NCI-H2029 treated with DMSO at 0.1 percent for 48 hours (cell line): ENCODE results near the gene MDFI.

Experiments used
- DNase-seq: peaks from one replicate; lab custom pipeline; 2025; lab: John Stamatoyannopoulos, UW

MDFI gene

DNA sequence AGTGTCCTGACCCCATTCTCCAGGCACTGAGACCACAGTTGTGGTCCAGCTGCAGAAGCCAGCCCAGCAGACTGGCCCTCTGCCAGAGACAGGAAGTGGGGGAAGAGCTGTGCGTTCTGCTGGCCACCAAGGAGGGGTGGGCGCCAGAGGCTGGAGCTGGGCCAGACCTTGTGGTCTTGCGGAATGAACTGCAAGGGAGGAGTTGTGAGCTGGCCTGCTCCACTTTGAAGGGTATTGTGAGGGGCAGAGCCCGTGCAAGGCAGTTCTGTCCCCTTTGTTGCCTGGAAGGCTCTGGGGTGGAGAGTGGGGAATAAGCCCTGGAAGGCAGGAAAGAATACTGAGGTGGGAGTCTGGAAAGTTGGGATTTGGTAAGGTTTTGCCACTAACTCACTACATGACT lies 3.6 kb upstream of the MDFI start:
- no peak for DNase-seq

DNA sequence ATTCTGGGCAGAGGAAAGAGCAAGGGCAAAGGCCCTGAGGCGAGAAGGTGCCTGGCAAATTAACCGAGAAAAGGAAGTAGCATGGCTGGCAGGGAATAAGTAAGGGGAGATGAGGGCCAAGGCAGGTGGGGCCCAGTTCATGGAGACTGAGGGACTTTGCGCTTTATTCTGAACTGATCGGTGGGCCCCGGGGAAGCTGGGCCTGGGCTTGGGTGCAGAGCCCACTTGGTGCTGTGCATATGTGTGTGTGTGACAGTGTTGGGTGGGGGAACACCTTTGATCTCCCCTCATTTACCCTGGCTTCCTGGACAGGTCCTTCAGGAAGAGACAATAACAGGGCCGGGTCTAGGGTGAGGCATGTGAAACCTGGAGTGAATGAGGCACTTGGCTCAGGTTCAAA lies 2.9 kb upstream of the MDFI start:
- no peak for DNase-seq

DNA sequence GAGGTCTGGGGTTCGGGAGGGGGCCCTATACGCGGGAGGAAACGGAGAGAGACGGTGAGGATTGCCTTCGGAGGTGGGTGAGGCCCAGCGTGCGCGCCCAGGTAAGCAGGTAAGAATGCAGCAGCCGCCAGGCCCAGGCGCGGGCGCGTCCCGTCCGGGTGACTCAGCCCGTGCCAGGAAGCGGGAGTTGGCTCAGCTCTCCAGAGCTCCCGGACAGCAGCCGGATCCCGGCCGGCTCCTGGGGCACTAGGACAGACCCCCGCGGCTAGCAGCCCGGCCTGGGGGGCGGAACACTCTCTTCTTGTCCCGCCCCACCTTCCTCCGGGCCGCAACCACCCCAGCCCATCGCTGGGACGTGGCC lies 1.5 kb upstream of the MDFI start:
- no peak for DNase-seq

DNA sequence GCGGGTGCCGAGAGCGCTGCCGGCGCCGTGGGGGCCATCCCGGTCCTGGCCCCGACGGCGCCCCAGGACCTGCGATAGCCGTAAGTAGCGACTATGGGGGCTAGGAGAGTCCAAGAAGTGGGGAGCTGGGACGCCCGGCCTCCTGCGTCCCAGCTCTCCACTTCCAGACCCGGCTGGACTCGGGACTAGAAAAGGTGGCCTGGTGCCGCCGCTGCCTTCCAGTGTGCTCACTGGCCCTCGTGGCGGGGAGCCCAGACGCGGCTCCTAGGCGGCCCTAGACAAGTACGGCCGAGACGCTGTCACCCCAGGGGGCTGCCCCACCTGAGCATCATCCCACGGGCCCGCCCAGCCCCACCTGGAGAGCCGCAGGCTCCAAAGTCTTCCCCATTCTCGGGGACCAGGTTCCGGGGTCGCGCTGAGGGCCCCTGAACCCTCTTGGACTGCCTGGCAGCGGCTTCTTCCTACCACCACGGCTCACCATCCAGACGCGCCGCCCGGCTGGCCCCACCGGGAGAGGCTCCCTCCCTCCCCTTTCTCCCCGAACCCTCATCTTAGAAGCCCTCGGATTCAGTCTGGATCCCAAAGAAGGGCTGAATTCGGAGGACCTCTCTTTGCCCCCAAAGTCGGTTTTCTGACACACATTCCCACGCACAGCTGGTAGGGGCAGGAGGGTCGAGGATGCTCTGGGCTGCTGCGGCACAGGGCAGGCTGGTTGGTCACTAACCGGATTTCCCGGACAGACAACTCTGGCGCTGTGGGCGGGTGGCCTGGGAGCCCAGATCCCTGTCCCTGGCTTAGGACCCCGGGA lies 870 bp upstream of the MDFI start:
- DNase-seq, result no peak

DNA sequence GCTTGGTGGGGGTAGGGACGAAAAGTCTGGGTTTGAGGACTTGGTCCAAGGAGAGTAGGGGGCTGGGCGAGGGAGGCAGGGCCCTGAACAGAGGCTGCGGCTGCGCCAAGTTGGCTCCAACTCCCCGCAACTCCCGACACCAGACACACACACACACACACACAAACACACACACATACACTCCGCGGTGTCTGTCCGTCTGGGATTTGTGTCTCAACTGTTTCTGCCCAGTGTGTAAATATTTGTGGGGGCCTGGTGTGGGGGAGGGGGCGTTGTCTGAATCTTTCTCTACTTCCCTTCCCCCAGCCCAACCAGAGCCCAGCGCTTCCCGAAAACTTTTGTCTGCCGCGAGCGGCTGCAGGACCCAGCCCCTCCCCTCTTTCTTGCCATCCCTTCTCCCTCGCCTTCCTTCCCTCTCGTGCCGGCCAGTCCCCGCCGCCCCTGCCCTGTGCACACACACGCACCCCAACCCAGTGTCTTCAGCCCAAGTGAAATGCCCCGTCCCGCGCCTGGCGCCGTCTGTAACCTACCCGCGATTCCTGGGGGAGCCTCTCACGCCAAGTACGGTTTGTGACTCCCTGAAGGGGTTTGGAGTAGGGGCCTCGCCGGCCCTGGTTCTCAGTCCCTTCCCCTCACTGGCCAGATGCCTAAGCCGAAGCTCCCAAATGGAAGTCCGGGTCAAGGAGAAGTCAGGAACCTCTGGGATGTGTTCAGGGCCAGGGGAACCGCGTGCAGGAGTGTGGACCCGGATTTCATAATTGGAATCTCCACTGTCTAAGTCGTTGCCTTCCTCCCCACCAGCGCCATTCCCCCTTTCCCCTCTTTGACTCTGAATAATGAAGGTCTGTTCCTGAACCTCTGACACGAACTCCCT lies 904 bp downstream of the MDFI start:
- no peak for DNase-seq

DNA sequence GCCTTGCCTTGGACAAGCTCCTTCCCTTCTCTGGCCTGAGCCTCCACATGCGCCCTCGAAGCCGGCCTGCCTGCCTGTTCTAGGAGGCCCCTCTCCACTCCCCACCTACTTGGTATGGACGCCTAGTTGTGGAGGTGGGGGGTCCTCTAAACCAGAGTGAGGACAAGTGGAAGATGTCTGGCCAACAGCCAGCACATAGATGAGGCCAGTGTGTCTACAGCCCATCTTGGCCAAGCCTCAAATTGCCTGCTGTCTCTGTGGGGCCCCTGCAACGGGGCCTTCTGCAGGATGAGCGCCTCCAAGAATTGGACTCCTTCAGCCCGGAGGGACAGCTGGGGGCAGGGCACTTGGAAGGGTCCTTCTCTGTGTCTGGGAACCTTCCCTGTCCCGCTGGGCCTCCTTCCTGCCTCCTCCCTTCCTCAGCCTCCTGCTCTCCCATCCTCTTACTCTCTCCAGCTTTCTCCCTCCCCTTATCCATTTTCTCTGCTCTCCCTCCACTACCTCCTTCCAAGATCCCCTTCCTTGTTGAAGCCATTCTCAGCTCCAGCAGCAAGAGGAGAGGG lies 1.6 kb downstream of the MDFI start:
- no peak for DNase-seq

DNA sequence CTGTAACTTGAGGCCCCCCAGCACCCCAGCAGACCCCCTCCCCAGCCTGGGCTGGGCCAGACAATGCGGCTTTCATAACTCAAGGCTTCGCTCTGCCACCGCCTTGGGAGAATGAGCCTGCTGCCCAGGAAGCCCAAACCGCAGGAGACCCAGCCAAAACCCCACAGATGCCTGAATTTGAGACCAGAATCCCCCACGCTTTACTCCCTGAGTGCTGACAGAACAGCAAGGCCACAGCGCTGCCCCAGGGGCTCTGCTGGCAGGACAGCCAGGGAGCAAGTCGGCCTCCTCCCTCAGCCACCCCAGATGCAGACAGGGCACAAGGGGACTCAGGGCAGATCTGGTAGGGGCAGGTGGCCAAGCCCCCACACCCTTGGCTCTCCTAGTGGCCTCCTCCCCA lies 2.2 kb downstream of the MDFI start:
- no peak for DNase-seq

DNA sequence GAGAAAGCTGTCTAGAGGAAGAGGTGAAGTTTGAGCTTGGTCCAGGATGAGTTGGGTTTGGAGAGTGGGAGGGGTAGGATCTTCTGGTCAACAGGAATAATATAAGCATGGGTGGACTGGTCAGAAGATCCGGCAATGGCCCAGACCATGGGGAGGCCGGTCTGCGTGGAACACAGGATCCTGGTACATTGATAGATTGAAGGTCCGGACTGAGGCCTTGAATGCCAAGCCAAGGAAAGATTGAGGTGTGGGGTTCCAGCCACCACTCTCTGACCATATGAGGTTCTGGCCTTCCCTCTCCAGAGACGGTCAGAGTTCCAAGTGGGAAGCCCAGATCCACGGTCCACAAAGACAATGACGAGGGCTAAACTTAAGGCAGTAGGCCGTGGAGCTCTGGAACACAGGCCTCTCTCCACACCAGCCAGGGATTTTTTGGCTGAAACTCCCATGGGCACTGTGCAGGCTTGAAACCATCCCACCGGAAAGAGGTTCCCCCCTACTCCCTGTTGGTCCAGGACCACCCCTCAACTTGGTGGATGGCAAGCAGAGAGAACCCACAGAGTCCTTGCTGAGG lies 3.2 kb downstream of the MDFI start:
- DNase-seq, result no peak

DNA sequence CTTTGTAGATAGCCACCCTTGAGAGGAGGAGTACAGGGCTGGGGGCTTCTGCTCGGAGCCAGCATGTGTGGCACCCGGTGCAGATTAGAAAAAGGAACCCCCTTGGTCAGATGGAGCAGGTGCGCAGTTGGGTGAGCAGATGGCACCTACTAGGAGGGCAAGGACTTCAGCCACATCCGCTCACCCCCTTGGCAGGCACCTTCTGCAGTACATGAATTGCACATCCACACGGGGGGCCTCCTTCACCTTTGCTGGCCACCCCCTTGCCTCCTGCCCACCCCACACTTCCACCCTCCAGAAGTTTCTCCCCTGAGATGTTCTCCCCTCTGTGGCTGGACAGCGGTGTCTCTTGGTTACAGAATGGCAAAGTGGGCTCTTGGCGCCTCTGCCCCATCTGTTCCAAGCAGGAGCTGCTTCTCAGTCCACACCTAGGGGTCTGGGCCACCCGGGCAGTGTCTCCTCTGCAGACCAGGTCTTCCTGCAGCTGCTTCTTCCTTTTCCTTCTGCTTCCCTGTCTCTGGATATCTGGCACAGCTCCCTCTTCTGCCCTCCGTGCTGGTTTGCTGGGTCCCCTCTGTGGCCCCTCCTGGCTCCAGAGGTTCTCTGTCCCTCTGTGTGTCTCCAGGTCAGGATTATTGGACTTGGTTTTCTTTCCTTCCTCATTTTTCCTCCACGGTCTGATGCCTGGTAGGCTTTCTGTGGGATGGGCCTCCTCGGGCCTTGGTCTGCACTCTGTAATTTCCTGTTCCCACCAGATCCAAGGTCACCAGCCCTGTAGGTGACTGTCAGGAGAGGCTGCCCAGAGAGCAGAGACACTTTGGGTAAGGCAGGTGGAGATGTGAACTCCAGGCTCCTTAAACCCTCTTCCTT lies 4.1 kb downstream of the MDFI start:
- DNase-seq, result no peak

DNA sequence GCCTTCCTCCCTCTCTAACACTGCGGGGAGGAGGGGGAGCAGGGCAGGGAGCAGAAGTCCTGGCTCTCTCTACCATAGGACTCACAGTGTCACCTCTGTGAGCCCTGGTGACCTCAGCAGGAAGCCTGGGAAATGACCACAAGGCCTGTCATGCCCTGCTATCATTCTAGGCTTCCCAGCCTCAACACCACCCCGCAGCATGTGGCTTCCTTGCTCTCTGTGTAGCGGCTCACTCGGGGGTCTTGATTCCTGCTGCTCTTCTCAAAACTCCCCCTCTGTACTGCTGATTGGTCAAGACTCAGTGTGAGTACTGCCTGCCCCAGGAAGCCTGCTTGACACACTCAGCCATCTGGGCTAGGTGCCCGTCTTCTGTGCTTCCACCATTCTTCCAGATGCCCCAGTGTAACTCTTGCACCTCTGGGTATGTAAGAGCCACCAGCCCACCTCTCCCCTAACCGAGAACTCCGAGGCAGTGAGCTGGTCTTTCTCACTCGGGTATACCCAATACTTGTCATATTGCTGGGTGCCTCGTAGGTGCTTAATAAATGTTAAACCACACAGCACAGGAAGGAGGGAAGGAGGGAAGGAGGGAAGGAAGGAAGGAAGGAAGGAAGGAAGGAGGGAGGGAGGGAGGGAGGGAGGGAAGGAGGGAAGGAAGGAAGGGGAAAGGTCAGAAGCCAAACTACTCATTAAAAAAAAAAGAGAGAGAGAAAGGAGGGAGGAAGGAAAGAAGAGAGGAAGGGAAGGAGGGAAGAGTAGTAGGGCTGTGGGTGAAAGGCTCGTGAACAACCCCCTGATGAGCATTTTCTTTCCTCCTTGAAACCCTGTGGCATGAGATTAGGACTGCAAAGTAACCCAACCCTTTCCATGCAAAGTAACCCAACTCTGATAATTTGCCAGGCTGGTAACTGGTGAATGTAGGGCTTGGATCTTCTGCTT lies 5.0 kb downstream of the MDFI start:
- DNase-seq, result no peak

DNA sequence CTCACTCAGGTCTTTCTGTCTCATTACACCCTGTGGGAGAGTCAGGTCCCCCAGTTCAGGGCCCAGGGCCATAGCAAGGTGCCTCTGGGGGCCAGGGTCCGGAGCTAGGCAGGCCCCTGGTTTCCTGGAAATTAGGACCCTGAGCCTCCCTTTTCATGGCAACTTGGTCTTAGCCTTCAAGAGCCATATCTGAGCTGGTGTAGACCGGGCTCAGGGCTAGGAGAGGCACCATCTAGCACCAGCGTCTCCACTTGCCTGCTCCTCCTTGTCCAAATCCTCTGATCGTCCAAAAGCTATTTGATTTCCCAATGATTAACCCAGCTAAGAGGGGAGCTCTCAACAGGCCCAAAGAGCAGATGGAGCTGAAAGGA lies 5.6 kb downstream of the MDFI start:
- DNase-seq, result no peak

DNA sequence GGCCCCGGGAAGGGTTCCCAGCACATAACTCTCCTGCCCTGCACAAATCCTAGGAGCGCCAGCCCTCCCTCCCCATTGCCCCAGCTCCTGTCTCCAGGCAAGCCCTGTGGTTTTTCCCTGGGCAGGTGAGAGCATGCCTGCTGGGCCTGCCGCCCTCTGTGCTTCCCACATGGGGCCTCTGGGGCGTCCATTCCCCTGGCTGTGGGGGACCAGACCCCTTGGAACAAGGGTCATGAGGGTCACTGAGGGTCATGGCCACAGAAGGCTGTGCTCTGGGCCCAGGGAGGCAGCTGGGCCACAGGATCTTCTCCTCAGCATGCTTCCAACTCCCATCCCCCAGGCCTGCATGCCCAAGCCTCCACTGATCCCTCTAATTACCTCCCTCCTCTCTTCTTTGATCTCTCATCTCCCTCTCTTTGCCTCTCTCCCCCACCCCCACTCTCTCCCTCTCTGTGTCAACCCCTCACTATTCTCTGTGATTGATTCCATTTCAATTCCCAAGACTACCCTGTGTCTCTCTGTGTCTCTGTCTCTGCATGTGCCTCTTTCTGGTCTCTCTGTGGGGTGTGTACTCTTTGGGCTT lies 6.1 kb downstream of the MDFI start:
- no peak for DNase-seq

DNA sequence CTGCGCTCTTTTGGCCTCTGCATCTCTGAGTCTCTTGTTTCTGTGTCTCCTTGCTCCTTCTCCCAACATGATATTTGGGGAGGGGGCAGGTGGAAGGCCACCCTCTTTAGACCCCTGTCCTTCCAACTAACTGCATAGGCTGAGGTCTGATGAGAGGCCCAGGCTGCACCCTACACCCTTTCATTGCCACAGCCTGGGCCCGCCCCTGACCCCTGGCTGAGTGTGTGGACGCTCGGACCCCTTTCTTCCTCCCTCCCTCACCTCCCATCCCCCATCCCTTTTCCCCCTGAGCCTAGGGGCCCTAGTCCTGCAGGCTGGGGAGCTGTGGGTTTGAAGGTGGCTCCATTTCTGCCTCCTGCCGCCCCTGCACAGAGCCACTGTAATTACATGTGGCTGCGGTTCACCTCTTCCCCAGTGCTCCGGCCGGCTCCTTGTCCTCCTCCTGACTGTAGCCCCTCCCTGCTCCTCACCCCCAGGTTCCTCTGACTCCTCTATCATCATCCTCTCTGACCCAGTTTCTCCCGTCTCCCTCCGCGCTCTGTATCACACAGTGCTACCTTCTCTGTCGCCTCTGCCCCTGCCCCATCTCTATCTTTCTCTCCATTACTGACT lies 6.8 kb downstream of the MDFI start:
- DNase-seq, result no peak

DNA sequence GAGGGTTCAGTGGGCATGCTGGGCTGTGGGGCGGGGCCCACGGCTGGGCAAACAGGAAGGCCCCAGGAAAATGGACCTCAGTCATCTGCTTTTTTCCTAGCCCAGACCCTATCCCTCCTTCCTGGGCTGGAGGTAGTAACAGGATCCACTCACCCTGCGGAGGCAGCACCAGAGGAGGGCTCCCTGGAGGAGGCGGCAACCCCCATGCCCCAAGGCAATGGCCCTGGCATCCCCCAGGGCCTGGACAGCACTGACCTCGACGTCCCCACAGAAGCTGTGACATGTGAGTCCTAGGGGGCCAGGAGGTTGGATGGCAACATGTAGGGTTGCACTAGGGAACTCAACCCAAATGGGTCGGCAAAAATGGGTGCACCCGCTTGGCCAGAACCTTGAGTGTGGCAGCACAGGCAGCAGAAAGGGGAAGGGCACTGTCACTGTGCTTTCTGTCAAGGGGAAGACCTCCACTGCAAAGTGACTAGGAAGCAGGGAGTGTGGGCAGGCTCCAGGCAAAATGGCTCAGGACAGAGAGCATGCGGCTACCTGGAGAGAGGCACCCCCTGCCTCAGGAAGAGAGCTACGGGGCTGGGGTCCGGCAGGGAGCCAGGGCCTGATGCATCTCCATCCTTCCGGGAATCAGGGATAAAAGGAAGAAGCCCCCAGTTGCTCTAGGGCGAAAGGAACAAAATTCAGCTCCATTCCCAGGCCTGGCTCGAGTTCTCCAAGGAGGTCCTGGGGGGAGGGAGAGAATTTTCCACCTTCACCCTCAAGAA lies 7.9 kb downstream of the MDFI start:
- no peak for DNase-seq

DNA sequence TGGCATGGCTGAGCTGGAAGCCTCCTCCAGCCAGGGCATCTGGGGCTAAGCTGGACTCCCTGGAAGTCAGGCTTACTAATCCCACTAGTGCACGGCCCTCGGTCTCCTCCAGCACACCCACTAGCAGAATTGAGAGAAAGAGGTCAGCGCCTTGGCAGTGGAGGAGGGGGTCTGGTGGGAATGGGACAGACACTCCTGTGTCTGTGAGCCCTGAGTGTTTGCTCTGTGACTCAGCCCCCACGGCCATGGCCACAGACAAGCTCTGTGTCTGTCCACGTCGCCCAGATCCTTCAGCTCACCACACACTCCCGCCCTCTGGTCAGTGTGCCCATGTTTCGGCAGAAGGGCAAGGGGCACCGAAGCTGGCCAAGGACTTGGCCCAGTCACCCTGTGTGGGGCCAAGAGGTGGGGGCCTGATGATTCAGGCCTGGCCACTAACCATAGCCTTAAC lies 8.8 kb downstream of the MDFI start:
- DNase-seq, result no peak

DNA sequence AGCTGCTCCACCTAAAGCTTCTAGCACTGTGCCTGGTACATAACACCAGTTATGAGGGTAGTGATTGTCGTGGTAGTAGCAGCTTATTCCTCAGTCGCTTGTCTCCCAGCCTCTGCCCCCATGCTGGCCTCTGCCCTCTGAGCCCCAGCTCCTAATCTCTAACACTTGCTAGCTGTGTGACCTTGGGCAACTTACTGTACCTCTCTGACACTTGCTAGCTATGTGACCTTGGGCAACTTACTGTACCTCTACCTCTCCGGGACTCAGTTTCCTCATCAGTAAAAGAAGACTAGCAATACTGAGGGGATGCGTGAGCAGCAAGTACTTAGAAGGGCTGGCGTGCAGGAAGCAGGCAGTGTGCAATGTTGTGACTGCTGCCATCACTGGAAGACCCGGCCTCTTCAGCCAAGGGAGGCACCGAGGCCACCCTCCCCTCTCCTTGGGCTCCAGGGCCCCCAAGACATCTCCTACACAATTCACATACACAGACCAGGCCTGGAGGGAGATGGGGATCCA lies 9.9 kb downstream of the MDFI start:
- DNase-seq, result no peak

DNA sequence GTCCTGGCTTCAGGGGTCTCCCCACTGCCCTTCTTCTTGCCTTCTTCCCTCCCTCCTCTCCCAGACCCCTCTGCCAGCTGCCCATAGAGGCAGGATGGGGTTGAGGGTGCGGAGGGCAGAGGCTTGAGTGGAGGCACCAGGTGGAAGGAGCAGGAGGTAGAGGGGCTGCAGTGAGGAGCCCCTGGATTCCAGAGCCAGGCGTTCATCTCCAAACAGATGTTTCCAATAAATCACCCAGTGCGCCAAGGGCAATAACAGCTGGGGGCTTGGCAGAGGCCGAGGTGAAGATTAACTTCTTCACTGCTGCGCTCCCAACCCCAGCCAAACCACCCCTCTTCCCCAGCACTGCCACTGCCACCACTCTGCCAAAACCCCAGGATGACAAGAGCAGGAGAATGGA lies 10.7 kb downstream of the MDFI start:
- DNase-seq, result no peak

DNA sequence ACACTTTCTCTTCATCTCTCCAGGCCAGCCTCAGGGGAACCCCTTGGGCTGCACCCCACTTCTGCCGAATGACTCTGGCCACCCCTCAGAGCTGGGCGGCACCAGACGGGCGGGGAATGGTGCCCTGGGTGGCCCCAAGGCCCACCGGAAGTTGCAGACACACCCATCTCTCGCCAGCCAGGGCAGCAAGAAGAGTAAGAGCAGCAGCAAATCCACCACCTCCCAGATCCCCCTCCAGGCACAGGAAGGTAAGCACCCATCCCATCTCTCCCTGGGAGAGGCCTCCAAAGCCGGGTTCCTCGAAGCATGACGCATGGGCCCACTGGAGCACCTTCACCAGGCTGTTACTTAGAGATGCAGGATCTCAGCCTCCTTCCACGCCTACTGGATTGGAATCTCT lies 11.3 kb downstream of the MDFI start:
- no peak for DNase-seq

DNA sequence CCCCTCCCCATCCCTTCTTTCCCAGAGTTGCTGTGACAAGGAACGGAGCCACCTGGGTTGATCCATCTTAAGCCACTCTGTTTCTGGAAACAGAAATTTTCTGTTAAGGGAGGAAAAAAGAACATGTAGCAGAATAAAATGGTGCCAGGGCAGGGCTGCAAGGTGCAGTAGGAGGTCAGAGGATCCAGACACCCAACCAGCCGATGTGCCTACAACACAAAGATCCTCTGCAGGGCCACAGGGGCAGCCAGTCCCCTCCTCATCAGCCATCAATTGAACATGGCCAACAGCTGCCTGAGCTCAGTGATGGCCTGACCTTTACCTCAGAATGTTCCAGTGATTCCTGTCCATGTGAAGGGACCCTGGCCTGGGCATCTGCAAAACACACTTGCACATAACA lies 11.9 kb downstream of the MDFI start:
- DNase-seq, result no peak
